ENCODE results near the gene MYH6. TPM values are rescaled to one million over a fixed set of nuclear protein-coding genes. Genes with fewer than 3 reads are reported as not detected.

MYH6 gene
- total RNA-seq, 1 donor from 2014 or later = not detected

GRCh38 chr14:23438101-23438971 is 30.3 kb upstream of the MYH6 start:
- no peaks in the 10 kb centered on the region for H3K9me3 Mint-ChIP-seq (ENCODE audit: unreplicated experiment)
- H3K4me3 Mint-ChIP-seq (ENCODE audit: unreplicated experiment) = no peak overlapping the region
- no peak for TF ChIP-seq CTCF (IDR thresholded peaks at IDR 0.05)
- peaks cover 8% of the 10 kb centered on the region for H3K27me3 Mint-ChIP-seq (ENCODE audit: unreplicated experiment)
- no peaks in the 10 kb centered on the region for H3K36me3 Mint-ChIP-seq (ENCODE audit: unreplicated experiment)
- no peaks in the 10 kb centered on the region for H3K4me1 Mint-ChIP-seq (ENCODE audit: unreplicated experiment)
- no peak overlapping the region for H3K27ac Mint-ChIP-seq (ENCODE audit: unreplicated experiment)
- peak; percentile 75 for DNase-seq (ENCODE audit: extremely low spot score, unreplicated experiment)

- Mint-ChIP-seq H3K9me3 (ENCODE audit: unreplicated experiment) (no peaks in the 10 kb centered on the region), H3K4me1 (ENCODE audit: unreplicated experiment) (no peaks in the 10 kb centered on the region), H3K27ac (ENCODE audit: unreplicated experiment) (no peak overlapping the region), H3K4me3 (ENCODE audit: unreplicated experiment) (no peak overlapping the region), H3K36me3 (ENCODE audit: unreplicated experiment) (no peaks in the 10 kb centered on the region), H3K27me3 (ENCODE audit: unreplicated experiment) (peaks cover 6% of the 10 kb centered on the region)
- no peak for TF ChIP-seq CTCF (IDR thresholded peaks at IDR 0.05)
- DNase-seq (ENCODE audit: extremely low spot score, unreplicated experiment) = peak; percentile 46
Observed at GRCh38 chr14:23437133-23438100, 29.3 kb upstream of the MYH6 start.

- Mint-ChIP-seq H3K36me3 (ENCODE audit: unreplicated experiment) (no peaks in the 10 kb centered on the region), H3K9me3 (ENCODE audit: unreplicated experiment) (no peaks in the 10 kb centered on the region), H3K4me1 (ENCODE audit: unreplicated experiment) (no peaks in the 10 kb centered on the region), H3K4me3 (ENCODE audit: unreplicated experiment) (no peak overlapping the region), H3K27me3 (ENCODE audit: unreplicated experiment) (peaks cover 8% of the 10 kb centered on the region), H3K27ac (ENCODE audit: unreplicated experiment) (no peak overlapping the region)
- TF ChIP-seq CTCF (IDR thresholded peaks at IDR 0.05) = no peak
- peak; percentile 65 for DNase-seq (ENCODE audit: extremely low spot score, unreplicated experiment)
Observed at GRCh38 chr14:23436327-23437132, 28.5 kb upstream of the MYH6 start.

- Mint-ChIP-seq H3K27ac (ENCODE audit: unreplicated experiment) (no peak within 1 kb of the TSS), H3K27me3 (ENCODE audit: unreplicated experiment) (peaks cover 8% of the 10 kb centered on the region), H3K9me3 (ENCODE audit: unreplicated experiment) (no peaks in the 10 kb centered on the region), H3K4me3 (ENCODE audit: unreplicated experiment) (no peak within 1 kb of the TSS), H3K36me3 (ENCODE audit: unreplicated experiment) (no peaks in the 10 kb centered on the region), H3K4me1 (ENCODE audit: unreplicated experiment) (no peaks in the 10 kb centered on the region)
- TF ChIP-seq CTCF (IDR thresholded peaks at IDR 0.05) = no peak
- DNase-seq (ENCODE audit: extremely low spot score, unreplicated experiment) = peak; percentile 70
Observed at GRCh38 chr14:23435543-23436326, 27.7 kb upstream of the MYH6 start, which contains the start of gene MYH7. Gene MYH7 (minus strand): TSS chr14:23435660. CDS start chr14:23433732, 1,928 bp downstream.
